Activated T-helper 1 cell treated with anti-CD3 and anti-CD28 coated beads, Interleukin-2, amount 50 U/mL, for 16 hours (primary cell): Measurements from ENCODE around the gene CCL28.

Source experiments
- DNase-seq, 2 donors: peaks; one replicate each; pipeline ENCODE4 v3.0.0-alpha.2; 2020; ENCODE audit warnings: low read depth in 1 of 2, low spot score in 1 of 2

CCL28 gene

GRCh38 chr5:43358301-43358700 lies 53.9 kb downstream of the CCL28 start:
- DNase-seq = no peak

DNA sequence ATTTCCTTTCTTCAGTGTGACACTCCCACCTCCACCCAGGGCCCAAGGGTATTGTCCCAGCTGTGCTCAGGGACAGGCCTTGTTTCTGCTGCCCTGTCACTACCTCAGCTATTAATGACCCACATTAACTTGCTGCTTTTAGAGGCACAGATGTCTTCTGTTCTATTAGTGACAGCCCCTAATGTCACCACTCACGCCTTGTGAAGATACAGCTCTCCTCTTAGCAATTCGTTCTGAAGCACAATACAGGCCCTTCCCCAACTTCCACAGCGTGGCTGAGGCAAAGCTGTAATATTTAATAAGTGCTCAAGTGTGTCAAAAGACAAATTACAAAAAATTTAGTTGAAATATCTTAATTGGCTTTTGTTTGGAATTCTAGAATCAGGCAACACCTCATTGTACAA lies 54.3 kb downstream of the CCL28 start:
- DNase-seq = no peak

GRCh38 chr5:43357067-43357466 lies 55.1 kb downstream of the CCL28 start:
- no peak for DNase-seq

DNA sequence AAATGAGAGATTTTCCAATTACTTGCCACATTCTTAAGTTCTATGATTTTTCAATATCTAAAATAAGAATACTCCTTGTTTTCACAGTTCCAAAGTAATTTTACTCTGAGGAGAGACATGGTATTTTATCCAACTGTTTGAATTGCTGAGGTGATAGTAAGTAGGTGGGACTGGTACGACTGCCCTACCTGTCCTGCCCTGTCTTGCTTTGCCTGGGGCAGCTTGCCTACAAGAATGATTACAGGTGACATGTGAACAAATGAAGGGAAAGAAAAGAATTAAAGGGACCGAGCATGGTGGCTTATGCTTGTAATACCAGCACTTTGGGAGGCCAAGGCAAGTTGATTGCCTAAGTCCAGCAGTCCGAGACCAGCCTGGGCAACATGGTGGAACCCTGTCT lies 57.4 kb downstream of the CCL28 start:
- DNase-seq = no peak

DNA sequence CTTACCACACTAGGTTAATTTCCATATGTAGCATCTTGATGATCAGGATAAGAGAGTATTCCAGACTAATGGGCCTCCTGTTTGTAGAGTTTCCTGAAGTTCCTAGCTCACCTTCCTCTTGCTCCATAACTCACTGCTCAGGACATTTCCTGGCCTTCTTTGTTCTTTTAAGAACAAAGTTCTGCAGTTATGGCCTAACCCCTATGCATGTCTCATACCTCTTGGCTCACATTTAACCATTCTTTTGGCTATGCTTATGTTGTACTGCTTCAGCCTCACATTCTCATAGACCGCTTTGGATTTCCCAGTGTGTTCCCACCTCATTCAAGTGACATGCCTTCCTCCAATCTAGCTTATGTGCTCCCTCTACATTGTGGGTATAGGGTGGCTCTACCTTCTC lies 58.5 kb downstream of the CCL28 start:
- DNase-seq = no peak

DNA sequence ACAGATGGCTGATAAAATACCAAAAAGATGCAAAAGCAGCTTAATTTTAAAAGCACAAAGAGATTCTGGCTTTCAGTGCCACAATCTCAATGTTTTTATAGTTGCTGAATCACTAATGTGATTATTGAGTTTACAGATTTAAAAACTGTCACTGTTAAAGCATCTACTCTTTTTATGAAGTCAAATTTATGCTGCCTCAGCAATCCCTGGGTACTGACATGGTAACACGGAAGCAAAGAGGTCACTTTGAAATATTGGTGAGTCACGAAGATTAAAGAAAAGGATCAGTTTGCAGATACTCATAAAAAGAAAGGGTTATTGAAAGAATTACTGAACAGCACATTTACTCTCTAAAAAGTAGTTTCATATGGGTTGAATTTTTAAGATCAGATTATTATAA lies 59.3 kb downstream of the CCL28 start:
- no peak for DNase-seq

- DNase-seq = no peak
Observed at GRCh38 chr5:43352131-43352530, 60.1 kb downstream of the CCL28 start.

GRCh38 chr5:43348861-43349363 lies 63.3 kb downstream of the CCL28 start:
- no peak for DNase-seq

DNA sequence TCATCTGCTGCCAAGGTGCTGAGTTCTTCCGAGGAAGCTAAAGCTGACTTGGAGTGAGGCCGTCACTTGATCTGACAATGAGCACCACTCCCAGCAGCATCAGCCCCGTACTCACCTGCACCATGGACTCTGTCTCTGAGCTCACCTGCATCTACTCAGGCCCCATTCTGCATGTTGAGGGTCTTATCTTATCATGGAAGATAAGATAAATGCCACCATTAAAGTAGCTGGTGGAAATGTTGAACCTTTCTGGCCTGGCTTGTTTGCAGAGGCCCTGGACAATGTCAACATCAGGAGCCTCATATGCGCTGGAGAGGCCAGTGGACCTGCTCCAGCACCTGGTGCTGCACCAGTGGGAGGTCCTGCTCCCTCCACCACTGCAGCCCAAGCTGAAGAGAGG lies 64.0 kb downstream of the CCL28 start:
- DNase-seq = no peak

DNA sequence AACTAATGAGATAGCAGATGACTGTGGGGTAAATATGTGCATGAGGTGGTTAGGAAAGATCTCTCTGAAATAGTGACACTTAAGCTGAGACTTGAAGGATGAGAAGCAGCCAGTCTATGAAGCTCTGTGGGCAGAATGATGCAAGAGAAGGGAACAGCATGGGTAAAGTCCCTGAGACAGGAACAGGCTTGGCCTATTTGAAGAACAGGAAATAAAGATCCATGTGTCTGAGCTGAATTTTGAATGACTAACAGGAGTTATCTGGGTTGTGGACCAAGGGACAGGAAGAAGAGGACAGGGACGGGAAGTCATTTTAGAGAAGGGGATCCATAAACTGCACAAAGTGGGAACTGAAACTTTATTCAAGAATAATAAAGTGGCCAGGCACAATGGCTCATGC lies 73.3 kb downstream of the CCL28 start:
- DNase-seq = no peak

DNA sequence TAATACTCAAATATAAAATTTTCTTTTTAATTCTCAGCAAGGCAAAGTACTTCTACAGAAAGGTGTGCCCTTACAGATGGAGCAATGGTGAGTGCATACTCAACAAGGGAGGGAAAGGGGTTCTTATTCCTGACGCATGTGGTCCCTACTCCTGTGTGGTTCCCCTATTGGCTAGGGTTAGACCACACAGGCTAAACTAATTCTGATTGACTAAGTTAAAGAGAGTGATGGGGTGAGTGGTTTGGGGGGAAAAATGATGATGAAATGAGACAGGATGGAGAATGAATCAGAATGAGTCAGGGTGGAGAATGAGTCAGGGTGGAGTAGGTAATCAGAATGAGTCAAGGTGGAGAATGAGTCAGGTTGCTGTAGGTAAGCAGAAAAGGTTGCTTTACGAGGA lies 76.0 kb downstream of the CCL28 start:
- no peak for DNase-seq

DNA sequence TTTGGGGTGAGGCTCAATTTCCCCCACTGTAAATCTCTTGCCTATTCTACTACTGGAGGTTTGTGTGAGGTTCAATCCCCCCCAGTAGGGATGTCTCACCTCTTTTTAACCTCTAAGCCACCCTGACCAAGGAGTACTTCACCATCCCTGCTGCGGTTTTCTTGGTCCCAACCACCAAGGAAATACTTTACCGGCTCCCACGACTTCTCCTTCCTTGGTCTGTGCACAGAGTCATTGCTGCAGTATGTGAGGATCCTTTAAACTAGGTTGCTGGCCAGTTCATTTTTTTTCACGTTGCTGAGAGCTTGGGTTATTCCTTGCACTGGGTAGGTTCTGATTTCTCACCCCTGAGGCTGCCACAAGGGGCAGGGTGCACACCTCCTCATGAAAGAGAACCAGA lies 76.5 kb downstream of the CCL28 start:
- DNase-seq = no peak

DNA sequence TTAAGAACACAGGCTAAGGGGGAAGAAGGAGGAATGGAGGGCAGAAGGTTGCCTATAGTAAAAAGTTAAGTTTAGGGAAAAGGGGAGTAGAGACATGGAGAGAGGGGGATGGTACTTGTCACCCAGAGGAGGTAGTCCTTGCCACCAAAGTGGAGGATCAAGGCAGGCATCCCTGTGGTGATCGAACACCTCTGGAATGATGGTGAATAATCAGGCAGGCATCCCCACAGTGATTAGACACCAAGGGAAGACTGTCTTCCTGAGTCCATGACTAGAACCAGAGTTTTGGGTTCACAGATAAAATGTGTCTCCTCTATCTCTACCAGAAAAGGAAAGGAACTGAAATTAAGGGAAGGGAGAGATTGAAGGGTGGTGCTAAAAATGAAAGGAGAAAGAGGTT lies 79.8 kb downstream of the CCL28 start:
- no peak for DNase-seq
